PC-3 (cell line): ENCODE measurements around the gene IFI44. TPM values are rescaled to one million over a fixed set of nuclear protein-coding genes. Genes with fewer than 3 reads are reported as not detected.

Experiments
- ATAC-seq: fragments of 200-7000 bp; cut with Tn5 transposase; 2 replicates; pipeline ENCODE4 v1.9.1; 2020; ENCODE audit warnings: mild to moderate bottlenecking, moderate library complexity
- BruUV-seq: library from RNA; stranded (reverse); fragments of 400-500 nt; replicated peaks from 2 replicates; lab custom pipeline; 2021; lab: Mats Ljungman, UMichigan
- CTCF ChIA-PET: fragments of 300-600 bp; sonication (Branson Sonifier 250); formaldehyde crosslinking; loops from one replicate; lab custom pipeline; 2022; ENCODE audit warnings: antibody characterized with exemption; lab: Charles Lee
- POLR2A ChIA-PET: fragments of 300-600 bp; sonication (Branson Sonifier 250); formaldehyde crosslinking; loops from one replicate; lab custom pipeline; 2022; ENCODE audit warnings: antibody characterized with exemption; ENCODE audit not compliant: unreplicated experiment; lab: Charles Lee
- DNase-seq: peaks from one replicate; pipeline ENCODE4 v3.0.0-alpha.2; 2015
- H2AFZ ChIP-seq: fragments of 300-600 bp; sonication (generic); 2 replicates; pipeline ENCODE4 v1.6.0; 2016; ENCODE audit warnings: antibody characterized with exemption, low read length
- H3F3A ChIP-seq: fragments of 300-600 bp; sonication (generic); one replicate; pipeline ENCODE4 v1.6.0; 2017; ENCODE audit warnings: antibody characterized with exemption, low read length, control low read depth, mild to moderate bottlenecking; ENCODE audit not compliant: unreplicated experiment
- H3K27ac ChIP-seq: fragments of 300-600 bp; sonication (generic); 2 replicates; pipeline ENCODE4 v1.5.1; 2016; ENCODE audit warnings: mild to moderate bottlenecking, low read length
- H3K27me3 ChIP-seq: fragments of 300-600 bp; sonication (generic); 2 replicates; pipeline ENCODE4 v1.6.1; 2016; ENCODE audit warnings: low read length, mixed read lengths
- H3K36me3 ChIP-seq: fragments of 300-600 bp; sonication (generic); 2 replicates; pipeline ENCODE4 v1.6.1; 2016; ENCODE audit warnings: low read depth, mixed run types, low read length, mixed read lengths
- H3K4me1 ChIP-seq: fragments of 300-600 bp; sonication (generic); 2 replicates; pipeline ENCODE4 v1.5.1; 2016; ENCODE audit warnings: low read length; ENCODE audit not compliant: insufficient read depth
- H3K4me2 ChIP-seq: fragments of 300-600 bp; sonication (generic); 2 replicates; pipeline ENCODE4 v1.6.0; 2016; ENCODE audit warnings: low read length
- H3K4me3 ChIP-seq: fragments of 300-600 bp; sonication (generic); 2 replicates; pipeline ENCODE4 v1.5.1; 2016; ENCODE audit warnings: mild to moderate bottlenecking, low read length, mixed read lengths
- H3K79me2 ChIP-seq: fragments of 300-600 bp; sonication (generic); 2 replicates; pipeline ENCODE4 v1.6.1; 2017; ENCODE audit warnings: low read length, mixed read lengths
- H3K9ac ChIP-seq: fragments of 300-600 bp; sonication (generic); 2 replicates; pipeline ENCODE4 v1.6.0; 2016; ENCODE audit warnings: mild to moderate bottlenecking, low read length
- H3K9me2 ChIP-seq: fragments of 300-600 bp; sonication (generic); replicated peaks from 2 replicates; pipeline ENCODE4 v1.6.1; 2016; ENCODE audit warnings: mixed run types, low read length, mixed read lengths
- H3K9me3 ChIP-seq: fragments of 300-600 bp; sonication (generic); 2 replicates; pipeline ENCODE4 v1.6.1; 2016; ENCODE audit warnings: low read length, mixed read lengths
- H4K20me1 ChIP-seq: fragments of 300-600 bp; sonication (generic); 2 replicates; pipeline ENCODE4 v1.6.1; 2016; ENCODE audit warnings: low read length, mixed read lengths
- EZH2 ChIP-seq: fragments of 300-600 bp; sonication (generic); IDR thresholded peaks from one replicate; pipeline ENCODE4 v1.6.1; 2017; ENCODE audit warnings: antibody characterized with exemption, mild to moderate bottlenecking, low read length; ENCODE audit not compliant: unreplicated experiment
- EZH2phosphoT487 ChIP-seq: fragments of 300-600 bp; sonication (generic); IDR thresholded peaks from 2 replicates; pipeline ENCODE4 v1.6.1; 2018; ENCODE audit warnings: mild to moderate bottlenecking, antibody characterized with exemption, low read length, borderline replicate concordance
- intact Hi-C: fragments of 100-400 bp; cut with micrococcal nuclease; formaldehyde crosslinking; loops from 2 replicates; pipeline ENCODE4 v1.9.0; 2023
- total RNA-seq: library from RNA; depleted of rRNA; stranded (reverse); fragments of >200 nt; gene quantifications from 2 replicates; pipeline ENCODE4 v1.2.3, GENCODE V29; 2014
- TF ChIP-seq, protein P1 (sequence below): fragments of 300-600 bp; sonication (generic); conservative IDR thresholded peaks from 2 replicates; pipeline ENCODE4 v1.5.1; 2017; ENCODE audit warnings: antibody characterized with exemption, low read depth, mild to moderate bottlenecking, low read length

Gene IFI44
- total RNA-seq, 1 experiment from 2014 or later, result 10.4 TPM

DNA sequence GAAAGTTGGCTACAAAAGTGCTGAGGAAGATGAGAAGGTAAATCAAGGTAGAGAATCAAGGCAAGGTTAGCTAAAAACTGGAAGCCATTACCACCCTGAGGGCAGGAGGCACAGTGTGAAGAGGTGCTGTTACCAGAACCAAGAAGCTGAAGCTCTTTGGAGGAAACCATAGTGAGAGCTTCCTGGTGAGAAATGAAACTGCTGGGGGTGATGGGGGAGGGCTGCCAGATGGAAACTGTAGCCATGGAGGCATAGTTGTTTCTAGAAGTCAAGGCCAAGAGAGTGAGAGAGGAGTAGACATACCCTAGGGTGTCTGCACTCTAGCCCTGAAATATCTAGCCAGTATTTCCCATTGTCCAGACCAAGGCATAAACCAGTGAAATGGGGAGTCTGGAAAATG lies 28.7 kb downstream of the IFI44 start:
- Histone ChIP-seq H3K9me2 (no peaks in the 10 kb centered on the region), H3K4me3 (no peak overlapping the region), H3K36me3 (no peaks in the 10 kb centered on the region), H3K27ac (no peak overlapping the region), H4K20me1 (no peaks in the 10 kb centered on the region), H2AFZ (no peak overlapping the region), H3F3A (no peaks in the 10 kb centered on the region), H3K9ac (no peak overlapping the region), H3K79me2 (no peaks in the 10 kb centered on the region), H3K4me1 (peaks cover 15% of the 10 kb centered on the region), H3K9me3 (no peaks in the 10 kb centered on the region), H3K4me2 (no peak overlapping the region), H3K27me3 (no peaks in the 10 kb centered on the region)
- no peak for TF ChIP-seq EZH2
- TF ChIP-seq EZH2phosphoT487, result no peak
- TF ChIP-seq, protein P1, sequence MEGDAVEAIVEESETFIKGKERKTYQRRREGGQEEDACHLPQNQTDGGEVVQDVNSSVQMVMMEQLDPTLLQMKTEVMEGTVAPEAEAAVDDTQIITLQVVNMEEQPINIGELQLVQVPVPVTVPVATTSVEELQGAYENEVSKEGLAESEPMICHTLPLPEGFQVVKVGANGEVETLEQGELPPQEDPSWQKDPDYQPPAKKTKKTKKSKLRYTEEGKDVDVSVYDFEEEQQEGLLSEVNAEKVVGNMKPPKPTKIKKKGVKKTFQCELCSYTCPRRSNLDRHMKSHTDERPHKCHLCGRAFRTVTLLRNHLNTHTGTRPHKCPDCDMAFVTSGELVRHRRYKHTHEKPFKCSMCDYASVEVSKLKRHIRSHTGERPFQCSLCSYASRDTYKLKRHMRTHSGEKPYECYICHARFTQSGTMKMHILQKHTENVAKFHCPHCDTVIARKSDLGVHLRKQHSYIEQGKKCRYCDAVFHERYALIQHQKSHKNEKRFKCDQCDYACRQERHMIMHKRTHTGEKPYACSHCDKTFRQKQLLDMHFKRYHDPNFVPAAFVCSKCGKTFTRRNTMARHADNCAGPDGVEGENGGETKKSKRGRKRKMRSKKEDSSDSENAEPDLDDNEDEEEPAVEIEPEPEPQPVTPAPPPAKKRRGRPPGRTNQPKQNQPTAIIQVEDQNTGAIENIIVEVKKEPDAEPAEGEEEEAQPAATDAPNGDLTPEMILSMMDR, result no peak
- ChIA-PET POLR2A (no interaction called here), CTCF (interaction anchor here (0.5 kb wide), 1 partner anchor 1099 kb away, joined by 3 read pairs; no protein-coding TSS in a partner anchor)
- no TSS peak for BruUV-seq
- ATAC-seq, result no peak
- no peak for DNase-seq
- intact Hi-C loops, result loop anchor here (5.0 kb wide), 1 partner anchor 321 kb away; no protein-coding TSS in a partner anchor

DNA sequence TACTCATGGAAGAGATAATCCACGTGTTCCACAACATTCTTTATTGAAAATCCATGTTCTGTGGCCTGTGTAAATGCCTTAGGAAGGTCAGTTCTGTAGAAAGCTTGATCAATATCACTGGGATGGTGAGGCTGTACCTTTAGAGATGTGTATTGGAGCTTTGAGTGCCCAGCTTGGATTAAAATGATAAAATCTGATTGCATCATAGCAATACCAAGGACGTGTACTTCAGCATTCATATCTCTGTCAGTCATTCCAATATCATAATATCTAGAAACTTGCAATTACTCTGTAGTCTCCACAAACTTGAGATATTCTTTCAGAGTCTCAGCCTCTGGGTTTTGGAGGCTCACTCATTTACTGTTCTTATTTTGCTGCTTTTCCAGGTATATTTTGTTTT lies 31.6 kb downstream of the IFI44 start:
- ATAC-seq, result no peak
- CTCF ChIA-PET, result no interaction called here
- H2AFZ ChIP-seq, result no peak overlapping the region

DNA sequence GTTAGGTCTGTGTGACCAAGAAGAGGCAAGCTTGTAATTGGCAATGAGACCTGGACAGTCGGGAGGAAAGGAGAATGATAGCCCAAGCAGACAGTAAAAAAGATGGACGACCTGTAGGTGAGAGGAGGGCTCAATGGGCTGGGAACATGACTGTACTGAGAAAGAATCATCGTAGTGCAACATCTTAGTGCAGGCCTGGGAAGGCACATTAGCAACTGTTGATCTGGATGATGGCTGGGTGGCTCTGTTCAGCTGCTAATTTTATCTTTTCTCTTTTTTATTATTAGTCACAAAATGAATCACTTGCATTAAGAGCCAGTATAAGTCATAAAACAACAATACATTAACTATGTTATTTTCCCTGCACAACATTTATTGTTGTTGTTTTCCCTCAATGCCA lies 32.9 kb downstream of the IFI44 start:
- no peaks in the 10 kb centered on the region for H3K9me2 ChIP-seq
- no peaks in the 10 kb centered on the region for H3F3A ChIP-seq
- ChIA-PET CTCF (interaction anchor here (0.6 kb wide), 1 partner anchor 825 kb away, joined by 12 read pairs; no protein-coding TSS in a partner anchor), POLR2A (no interaction called here)
- H3K4me3 ChIP-seq, result no peak overlapping the region
- DNase-seq (peak; percentile 20), ATAC-seq (peak; percentile 89)
- no peak overlapping the region for H3K4me2 ChIP-seq
- H3K79me2 ChIP-seq, result no peaks in the 10 kb centered on the region
- H3K9ac ChIP-seq, result no peak overlapping the region
- peaks cover 25% of the 10 kb centered on the region for H3K4me1 ChIP-seq
- BruUV-seq, result no TSS peak
- H3K9me3 ChIP-seq, result no peaks in the 10 kb centered on the region
- 0 out of 2 replicates have a peak overlapping the region, but pooled peaks have one; percentile 24 for H2AFZ ChIP-seq
- no peak overlapping the region for H3K27ac ChIP-seq
- no peaks in the 10 kb centered on the region for H3K27me3 ChIP-seq
- TF ChIP-seq, protein P1, result no peak
- no peak for TF ChIP-seq EZH2
- TF ChIP-seq EZH2phosphoT487, result no peak
- intact Hi-C loops, result no loop called here
- H4K20me1 ChIP-seq, result no peaks in the 10 kb centered on the region
- H3K36me3 ChIP-seq, result no peaks in the 10 kb centered on the region

More for the DNA sequence above, 31.6 kb downstream of the IFI44 start:
- Histone ChIP-seq H3K9me3 (no peaks in the 10 kb centered on the region), H3F3A (no peaks in the 10 kb centered on the region), H3K36me3 (no peaks in the 10 kb centered on the region), H3K27me3 (no peaks in the 10 kb centered on the region), H3K4me1 (peaks cover 15% of the 10 kb centered on the region), H4K20me1 (no peaks in the 10 kb centered on the region), H3K79me2 (no peaks in the 10 kb centered on the region), H3K4me3 (no peak overlapping the region), H3K9me2 (no peaks in the 10 kb centered on the region), H3K4me2 (no peak overlapping the region), H3K9ac (no peak overlapping the region), H3K27ac (no peak overlapping the region)
- POLR2A ChIA-PET, result no interaction called here
- no peak for DNase-seq
- TF ChIP-seq EZH2 (no peak), EZH2phosphoT487 (no peak)
- TF ChIP-seq, protein P1, result no peak
- BruUV-seq, result no TSS peak
- intact Hi-C loops, result no loop called here
